SW 1271 (cell line): ENCODE results near the gene LHX5.
A peak's percentile ranks its signal among the peaks of the same experiment; 100 is the strongest.

Experiments
- DNase-seq, 2 experiments: peaks; one replicate each; lab custom pipeline; 2025; lab: John Stamatoyannopoulos, UW

Gene LHX5

DNA sequence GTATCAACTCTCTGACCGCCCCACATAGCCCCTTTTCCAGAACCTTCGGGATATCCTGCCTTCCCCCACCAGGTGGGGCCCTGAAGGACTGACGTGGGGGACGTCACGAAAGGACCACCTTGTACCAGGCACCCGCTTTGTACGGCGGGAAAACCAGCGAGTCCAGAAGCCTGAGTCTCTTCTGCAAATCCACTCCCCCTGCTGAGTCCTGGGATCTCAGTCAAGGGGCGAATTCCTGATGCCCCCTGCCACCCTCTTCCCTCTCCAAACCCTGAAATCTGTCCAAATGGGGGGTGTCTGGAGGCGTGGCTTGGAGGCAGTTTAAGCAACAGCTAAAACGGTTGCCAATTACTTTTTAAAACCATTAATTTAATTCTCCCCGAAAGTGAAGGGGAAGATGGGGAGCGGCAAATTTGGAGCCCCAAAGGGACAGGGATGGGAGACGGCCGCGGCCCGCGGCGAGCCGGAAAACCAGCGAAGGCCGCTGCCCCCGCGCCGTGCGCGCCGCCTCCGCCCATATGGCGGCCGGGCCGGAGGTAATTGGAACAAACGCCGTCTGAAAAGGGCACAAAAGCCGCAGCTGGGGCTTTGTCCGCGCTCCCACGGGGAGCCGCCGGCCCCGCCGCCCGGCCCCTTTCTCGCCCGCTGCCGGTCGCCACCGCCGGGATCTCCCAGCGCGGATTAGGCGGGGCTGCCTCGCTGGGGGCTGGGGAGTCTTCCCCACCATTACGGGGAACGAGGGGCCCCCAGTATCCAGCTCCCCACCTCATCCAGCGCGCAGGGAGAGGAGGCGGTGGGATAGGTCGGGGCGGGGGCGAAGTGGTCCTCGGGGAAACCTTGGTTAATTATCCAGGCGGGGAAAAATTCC is 6.6 kb downstream of the LHX5 start:
- DNase-seq, result no peak

DNA sequence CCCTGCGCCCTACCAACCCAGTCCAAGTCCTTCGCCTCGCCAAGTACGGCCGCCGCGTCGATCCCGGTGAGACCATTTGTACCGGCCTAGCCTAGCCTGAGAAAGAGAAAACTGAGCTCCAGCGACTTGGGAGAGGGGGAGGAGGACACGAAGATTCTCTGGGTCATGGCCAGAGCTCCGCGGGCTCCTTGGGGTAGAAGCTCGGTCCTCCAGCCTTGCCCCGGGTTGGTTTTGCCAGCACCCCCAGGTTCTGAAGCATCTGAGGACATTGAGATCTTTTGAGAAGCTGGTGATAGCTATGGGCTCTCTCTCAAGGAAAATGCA is 7.3 kb downstream of the LHX5 start:
- DNase-seq, result no peak

DNA sequence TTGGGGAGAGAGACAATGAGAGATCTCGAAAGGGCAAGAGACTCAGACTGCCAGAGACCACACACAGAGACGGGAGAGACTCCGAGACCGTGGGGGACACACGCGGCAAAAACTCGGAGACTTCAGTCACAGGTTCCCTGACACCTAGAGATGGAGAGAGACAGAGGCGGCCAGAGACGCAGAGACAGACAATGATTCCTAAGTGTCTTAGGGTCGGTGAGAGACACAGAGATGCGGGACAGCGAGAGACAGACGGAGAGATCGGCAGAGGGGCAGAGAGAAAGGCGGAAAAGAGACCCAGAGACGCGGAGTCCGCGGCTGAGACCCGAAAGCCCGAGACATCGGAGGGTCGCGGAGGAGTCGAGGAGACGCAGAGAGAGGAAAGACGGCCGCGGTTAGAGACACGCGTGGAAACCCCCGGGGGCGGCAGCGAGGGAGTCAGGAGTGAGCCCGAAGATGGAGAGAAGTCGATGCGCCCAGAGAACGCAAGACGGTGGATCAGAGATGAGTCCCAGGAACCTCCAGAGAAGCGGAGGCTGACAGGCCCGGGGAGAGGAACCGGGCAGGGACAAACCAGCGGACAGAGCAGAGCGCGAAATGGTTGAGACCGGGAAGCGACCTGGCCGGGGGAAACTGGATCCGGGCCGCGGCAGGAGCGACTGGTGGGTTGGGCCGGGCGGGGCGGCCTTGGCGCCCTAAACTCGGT is 7.8 kb downstream of the LHX5 start:
- no peak for DNase-seq

- no peak for DNase-seq
These were observed 8.5 kb downstream of the LHX5 start for GRCh38 chr12:113462998-113463745.

DNA sequence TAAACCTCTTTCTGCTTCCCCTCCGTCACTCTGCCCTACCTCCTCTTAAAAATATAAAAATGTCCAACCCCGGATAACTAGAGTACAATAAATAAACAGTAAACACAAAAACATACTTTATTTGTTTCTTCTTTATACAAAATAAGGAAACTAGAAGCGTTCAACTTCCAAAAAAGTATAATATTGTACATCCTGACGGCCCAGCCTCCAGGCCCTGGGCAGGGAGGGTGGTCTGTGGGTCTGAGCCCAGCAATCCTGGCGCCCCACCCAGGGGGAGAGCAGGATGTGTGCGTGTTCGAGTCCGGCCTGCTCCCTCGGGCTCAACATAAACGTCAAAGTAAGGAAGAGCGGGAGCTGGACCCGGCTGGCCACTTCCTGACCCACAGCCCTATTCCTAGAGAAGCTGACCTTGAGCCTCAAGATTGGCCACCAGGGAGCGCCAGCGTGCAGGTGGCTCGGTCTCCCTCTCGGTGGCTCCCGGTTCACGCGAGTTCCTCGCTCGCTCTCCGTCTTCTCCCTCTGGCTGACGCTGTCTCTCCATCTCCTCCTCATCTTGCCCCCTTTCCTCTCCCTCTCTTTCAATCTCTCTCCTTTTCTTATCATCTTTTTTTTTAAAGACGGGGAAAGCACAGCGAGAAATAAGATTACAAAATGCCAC is 9.4 kb downstream of the LHX5 start:
- DNase-seq, result no peak

DNA sequence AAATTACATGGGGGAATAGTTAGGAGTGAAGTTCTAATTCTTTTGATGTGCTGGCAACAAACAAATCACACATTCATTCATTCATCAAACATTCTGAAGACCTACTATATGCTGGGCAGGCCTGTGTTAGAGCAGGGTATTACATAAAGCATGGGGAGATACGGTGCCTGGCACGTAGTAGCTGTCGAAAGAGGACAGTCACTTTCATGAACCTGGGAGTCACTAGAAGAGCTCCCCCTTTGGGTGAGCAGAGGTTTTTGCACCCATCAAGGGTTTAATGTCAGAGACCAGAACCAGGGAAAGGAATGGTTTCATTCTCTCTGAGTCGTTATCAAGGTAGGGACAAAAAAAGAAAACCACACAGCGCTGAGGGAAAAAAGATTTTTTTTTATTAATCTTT is 10.0 kb downstream of the LHX5 start:
- DNase-seq, result peak in 1 of 2 experiments; percentile 27

DNA sequence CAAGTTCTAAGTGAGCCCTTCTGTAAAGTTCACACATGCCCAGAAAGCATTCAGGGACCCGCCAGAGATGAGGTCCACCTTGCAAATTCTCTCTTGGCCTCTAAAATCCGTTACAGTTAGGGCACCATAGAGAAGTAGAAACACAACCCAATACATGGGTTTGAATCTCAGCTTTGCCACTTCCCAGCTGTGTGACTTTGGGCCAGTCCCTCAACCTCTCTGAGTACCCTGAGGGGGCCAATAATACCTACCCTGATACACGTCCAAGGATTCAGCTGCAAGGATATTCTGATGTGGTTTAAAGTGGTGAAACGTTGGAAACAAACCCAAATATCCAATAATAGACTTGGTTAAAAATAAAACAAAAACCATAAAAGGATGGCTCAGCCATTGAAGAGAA is 11.7 kb downstream of the LHX5 start:
- no peak for DNase-seq

DNA sequence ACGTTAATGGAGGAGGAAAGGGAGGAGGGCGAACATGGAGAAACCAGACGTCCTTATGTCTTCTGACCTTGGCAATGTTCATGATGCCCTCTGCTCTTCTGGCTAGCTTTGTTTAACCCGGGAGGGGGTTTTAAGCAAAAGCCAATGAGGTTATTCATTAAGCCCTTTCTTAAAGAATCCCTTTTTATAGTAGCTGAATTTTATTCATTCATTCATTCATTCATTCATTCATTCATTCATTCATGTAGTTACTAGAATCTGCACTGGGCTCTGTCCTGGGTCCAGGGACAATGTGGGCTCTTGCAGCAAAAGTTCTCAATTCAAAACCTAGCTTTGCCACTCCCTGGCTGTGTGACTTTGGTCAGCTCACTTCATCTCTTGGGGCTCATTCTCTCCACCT is 14.0 kb downstream of the LHX5 start:
- DNase-seq, result no peak

GRCh38 chr12:113457185-113457584 is 14.5 kb downstream of the LHX5 start:
- DNase-seq, result no peak

- no peak for DNase-seq
These were observed 14.9 kb downstream of the LHX5 start for GRCh38 chr12:113456761-113457160.

- no peak for DNase-seq
These were observed 15.5 kb downstream of the LHX5 start for GRCh38 chr12:113456199-113456598.

DNA sequence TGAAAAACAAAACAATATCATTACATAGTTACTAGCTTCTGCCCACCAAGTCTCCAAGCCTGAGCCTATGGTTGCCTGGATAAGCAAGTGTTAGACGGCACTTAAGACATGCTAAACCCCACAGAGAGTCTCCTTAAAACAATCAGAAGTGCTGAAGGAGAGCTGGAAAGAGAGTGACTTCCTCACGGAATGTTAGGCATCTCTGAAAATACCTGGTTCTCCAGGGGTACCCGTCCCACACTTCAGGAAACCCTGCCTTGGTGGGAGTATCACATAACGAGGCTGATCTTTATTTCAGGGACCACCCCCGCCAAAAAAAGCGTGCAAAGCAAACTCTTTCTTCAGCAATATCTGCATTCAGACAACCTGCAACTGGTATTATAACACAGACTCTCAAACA is 18.3 kb downstream of the LHX5 start:
- DNase-seq, result no peak

DNA sequence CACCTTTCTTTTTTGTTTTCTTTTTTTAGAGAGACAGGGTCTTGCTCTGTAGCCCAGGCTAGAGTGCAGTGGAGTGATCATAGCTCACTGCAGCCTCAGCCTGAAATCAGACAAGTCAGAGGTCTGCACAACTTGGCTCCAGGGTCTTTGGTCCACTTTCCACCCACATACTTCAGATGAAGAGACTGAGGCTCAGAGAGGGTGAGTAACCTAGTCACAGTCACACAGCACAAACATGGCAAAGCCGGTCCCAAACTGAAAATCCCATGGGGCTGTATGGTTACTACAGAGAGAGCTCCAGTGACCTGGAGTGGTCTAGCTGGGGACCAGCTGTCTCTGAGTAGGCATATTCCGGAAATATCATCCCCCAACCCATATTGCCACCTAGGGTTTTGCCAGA is 19.2 kb downstream of the LHX5 start:
- no peak for DNase-seq

GRCh38 chr12:113449839-113450238 is 21.8 kb downstream of the LHX5 start:
- no peak for DNase-seq

DNA sequence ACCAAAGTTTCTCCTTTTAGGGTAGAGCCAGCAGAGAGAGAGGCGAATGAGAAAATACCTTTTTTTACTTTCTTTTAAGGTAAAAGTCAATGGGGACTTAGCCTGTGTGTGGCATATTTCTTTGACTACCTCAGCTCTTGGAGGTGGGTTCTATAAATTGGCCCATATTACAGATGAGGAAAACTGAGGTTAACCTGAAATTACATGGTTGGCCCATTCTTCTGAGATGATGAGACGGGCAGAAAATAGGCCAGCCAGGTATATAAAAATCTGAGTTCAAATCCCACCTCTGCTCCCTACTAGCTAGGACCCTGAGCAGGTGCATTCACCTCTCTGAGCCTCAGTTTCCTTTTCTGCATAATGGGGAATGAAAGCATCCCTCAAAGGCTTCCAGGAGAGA is 22.4 kb downstream of the LHX5 start:
- DNase-seq, result no peak

- no peak for DNase-seq
These were observed 22.8 kb downstream of the LHX5 start for GRCh38 chr12:113448873-113449272.

DNA sequence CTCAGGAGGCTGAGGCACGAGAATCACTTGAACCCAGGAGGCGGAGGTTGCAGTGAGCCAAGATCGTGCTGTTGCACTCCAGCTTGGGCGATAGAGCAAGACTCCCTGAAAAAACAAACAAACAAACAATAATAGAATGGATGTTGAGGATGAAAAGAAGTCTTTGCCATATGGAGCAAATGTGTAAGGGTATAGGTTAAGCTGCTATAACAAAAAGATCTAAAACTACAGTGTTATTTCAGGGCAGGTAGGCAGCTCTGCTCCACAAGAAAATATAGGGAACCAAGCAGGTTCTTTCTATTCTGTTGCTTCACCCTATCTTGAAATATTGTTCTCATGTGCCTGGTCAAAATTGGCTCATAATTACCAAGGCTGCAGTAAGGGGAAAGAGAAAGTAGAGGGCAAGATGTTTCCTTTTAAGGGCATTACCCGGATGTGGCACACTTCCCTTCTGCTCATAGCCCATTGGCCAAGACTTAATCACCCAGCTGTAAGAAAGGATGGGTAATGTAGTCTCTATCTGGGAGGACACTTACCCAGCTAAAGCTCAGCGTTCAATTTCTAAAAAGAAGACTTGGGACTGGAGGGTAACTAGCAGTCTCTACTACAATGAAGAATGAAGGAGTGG is 26.0 kb downstream of the LHX5 start:
- DNase-seq, result no peak

- no peak for DNase-seq
These were observed 28.6 kb downstream of the LHX5 start for GRCh38 chr12:113443030-113443539.

DNA sequence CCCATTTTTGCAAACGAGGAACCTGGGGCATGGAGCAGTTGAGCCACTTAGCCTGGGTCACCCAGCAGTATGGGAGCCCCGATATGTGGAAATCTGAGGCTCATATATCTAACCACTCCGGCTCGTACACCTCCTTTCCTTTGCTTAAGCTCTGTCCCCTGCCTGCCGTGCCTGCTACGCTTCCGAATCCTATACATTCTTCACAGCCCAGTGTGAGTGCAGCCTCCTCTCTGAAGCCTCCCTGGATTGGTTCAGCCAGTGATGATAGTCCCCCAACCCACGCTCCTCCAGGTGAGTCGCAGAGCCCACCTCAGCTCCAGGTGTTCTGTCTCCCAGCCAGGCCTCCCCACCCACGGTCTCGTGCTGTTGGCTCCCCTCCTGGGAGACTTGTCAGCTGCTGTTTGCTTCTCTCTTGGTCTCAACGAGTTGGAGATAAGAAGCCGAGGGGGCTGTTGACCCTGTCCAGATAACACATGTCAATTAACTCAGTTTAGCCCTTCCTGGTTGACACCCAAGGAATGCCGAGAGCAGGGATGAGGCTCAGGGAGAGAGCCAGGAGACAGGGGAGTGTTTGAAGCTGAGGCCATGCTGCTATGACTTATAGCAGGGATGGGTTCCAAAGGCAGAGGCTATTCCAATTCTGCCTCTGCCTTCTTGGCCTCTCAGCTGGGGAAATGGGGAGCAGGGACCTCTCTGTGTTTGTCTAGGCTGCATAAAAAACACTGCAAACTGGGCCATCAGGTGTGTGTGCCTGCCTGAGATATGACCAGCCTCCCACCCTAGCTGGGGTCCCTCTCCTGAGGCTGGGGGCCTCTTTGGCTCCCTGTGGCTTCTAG is 30.5 kb downstream of the LHX5 start:
- no peak for DNase-seq

- DNase-seq, result no peak
These were observed 31.3 kb downstream of the LHX5 start for GRCh38 chr12:113440336-113440735.

DNA sequence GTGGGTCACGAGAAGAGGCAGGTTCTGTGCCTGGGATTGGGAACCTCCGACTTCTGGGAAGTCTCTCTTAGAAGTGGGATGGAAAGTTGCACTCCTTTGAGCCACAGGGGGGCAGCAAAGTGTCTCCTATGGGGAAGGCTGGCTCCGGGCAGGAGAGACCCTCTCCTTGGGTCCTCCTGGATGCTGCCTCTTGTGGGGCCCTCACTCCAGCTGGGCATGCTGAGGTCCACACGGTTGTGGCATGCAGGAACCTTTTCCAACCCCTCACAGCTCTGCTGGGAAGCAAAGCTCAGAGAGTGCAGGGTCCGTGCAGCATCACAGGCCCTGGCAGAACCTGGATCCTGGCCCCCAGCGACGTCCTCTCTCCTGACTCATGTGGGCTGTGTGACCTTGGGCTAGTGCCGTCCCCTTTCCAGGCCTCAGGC is 32.1 kb downstream of the LHX5 start:
- peak in 1 of 2 experiments; percentile 32 for DNase-seq
